ENCODE results near the gene POLR3GL. TPM values are rescaled to one million over a fixed set of nuclear protein-coding genes. Genes with fewer than 3 reads are reported as not detected.
A peak's percentile ranks its signal among the peaks of the same experiment; 100 is the strongest.

POLR3GL gene
- total and polyA plus RNA-seq, 12 donors, result 30.9 to 64.5 (median 39.5) TPM

- H3K9me3 ChIP-seq, result no peaks in the 10 kb centered on the region
- peak overlapping the region in 6 of 10 donors; percentile 95 to 100 (median 98) for H3K27ac ChIP-seq
- peaks cover 12 to 88% (median 80%) of the 10 kb centered on the region in 9 donors for H3K4me1 ChIP-seq
- H3K4me3 ChIP-seq, result peak overlapping the region in 1 of 10 donors; percentile 77
- no peak for TF ChIP-seq CTCF (IDR thresholded peaks at IDR 0.05)
- DNase-seq, result no peak
- H3K36me3 ChIP-seq, result peaks cover 0 to 8% (median 0%) of the 10 kb centered on the region in 9 donors
- intact Hi-C loops (cut with DNase I), result loop anchor here in 5 of 10 donors (5.0 kb wide), 1 partner anchor 41 kb away; the partner anchor contains the start of gene PEX11B (in 5 of the 5)
- no peak for ATAC-seq
- peaks cover 0 to 9% (median 0%) of the 10 kb centered on the region in 7 donors for H3K27me3 ChIP-seq
Observed at GRCh38 chr1:145958734-145959133, 5.8 kb upstream of the POLR3GL start.

DNA sequence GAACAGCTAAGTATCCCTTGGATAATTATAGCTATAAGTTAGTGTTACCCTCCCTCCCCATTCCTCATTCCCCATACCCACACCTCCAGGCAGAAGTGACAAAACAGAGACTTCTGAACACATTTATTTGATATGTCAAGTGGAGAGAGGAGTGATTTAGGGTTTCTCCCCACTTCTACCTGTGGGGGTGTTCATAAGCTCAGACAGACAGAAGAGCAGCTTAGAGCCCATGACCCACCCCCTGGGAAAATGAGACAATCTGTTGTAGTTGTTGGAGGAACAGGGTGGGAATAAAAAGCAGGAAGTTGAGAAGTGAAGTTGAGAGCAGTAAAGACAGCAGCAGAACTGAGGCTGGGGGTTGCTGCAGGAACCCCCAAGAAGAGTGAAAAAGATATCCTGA, 5.2 kb upstream of the POLR3GL start:
- H3K4me1 ChIP-seq, result peaks cover 14 to 86% (median 78%) of the 10 kb centered on the region in 9 donors
- intact Hi-C loops (cut with DNase I), result loop anchor here in 5 of 10 donors (5.0 kb wide), 1 partner anchor 42 kb away; the partner anchor contains the start of gene PEX11B (in 5 of the 5)
- no peak for DNase-seq
- TF ChIP-seq CTCF (IDR thresholded peaks at IDR 0.05), result no peak
- H3K27me3 ChIP-seq, result peaks cover 0 to 9% (median 0%) of the 10 kb centered on the region in 7 donors
- no peak for ATAC-seq
- H3K4me3 ChIP-seq, result no peak overlapping the region
- no peaks in the 10 kb centered on the region for H3K9me3 ChIP-seq
- peak overlapping the region in 7 of 10 donors; percentile 10 to 96 (median 92) for H3K27ac ChIP-seq
- peaks cover 0 to 4% (median 0%) of the 10 kb centered on the region in 9 donors for H3K36me3 ChIP-seq

DNA sequence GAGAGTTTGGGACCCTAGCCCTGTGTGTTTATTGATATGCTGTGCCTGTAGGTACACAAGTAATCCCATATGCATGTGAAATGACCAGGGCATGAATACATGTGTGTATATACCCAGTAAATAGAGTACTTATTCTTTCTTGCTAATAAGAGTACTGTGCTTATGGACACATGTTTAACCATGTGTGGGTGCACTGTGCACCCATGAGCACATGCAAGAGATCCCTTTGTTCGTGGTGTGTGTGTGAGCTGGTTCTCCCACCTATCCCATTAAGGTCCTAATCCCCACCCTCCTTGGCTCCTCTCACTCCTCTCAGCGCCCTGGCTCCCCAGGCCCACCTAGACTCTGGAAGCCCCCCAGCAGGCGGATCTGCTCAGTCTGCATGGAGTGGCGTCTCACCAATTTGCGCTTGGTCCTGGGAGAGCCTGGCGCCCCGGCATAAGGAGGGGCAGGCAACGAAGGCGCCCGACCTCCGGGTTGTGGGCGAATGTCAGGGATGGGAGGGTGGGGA, 4.5 kb upstream of the POLR3GL start:
- Histone ChIP-seq H3K27ac (peak overlapping the region; percentile 83 to 96 (median 91)), H3K4me3 (peak overlapping the region; percentile 56 to 73 (median 70)), H3K9me3 (no peaks in the 10 kb centered on the region), H3K4me1 (peaks cover 14 to 82% (median 73%) of the 10 kb centered on the region in 9 donors), H3K36me3 (peaks cover 0 to 2% (median 0%) of the 10 kb centered on the region in 9 donors), H3K27me3 (peaks cover 0 to 9% (median 0%) of the 10 kb centered on the region in 7 donors)
- no peak for ATAC-seq
- intact Hi-C loops (cut with DNase I), result loop anchor here in 7 of 10 donors (5.0 kb wide), 2 partner anchors 33 to 43 kb away; partner anchors contain the start of genes PEX11B (in 5 of the 7) and RBM8A (in 3 of the 7)
- DNase-seq, result no peak
- 6% methylated on average over 12 of the region's 12 CpGs for WGBS, 2 donors
- TF ChIP-seq CTCF (IDR thresholded peaks at IDR 0.05), result no peak

DNA sequence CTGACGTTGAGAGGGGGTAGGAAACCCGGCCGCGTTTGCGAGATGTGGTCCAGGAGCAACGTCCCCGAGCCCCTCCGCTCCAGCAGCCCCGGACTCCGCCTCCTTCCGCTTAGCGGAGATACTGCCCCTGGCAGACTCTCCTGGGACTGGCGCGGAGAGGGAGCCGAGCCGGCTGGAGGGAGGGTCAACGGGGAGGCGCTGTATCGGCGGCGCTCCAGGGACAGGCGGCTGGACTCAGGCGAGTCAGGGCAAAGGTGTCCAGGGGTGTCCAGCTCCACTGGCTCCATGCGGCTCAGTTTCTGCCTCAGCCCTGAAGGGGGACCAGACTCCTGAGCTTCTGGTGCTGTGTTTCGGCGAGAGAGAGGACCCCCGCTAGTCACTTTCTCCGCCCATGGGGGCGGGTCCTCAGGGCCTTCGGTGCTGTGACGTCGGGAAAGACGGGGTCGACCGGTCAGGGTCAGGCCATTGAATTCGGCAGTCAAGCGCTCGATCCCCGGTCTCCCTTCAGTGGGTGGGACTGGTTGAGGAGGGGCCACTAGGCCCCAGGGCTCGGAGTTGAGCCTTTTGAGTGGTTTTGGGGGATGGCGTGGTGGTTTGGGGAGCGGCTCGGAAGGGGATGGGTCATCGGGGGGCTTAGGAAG, 3.9 kb upstream of the POLR3GL start:
- H3K36me3 ChIP-seq, result no peaks in the 10 kb centered on the region
- DNase-seq (peak; percentile 87 to 88), ATAC-seq (peak; percentile 48 to 63 (median 61))
- H3K9me3 ChIP-seq, result no peaks in the 10 kb centered on the region
- intact Hi-C loops (cut with DNase I), result loop anchor here in 3 of 10 donors (5.0 kb wide), 1 partner anchor 33 kb away; the partner anchor contains the start of gene RBM8A (in 3 of the 3)
- peak overlapping the region; percentile 56 to 73 (median 70) for H3K4me3 ChIP-seq
- H3K27me3 ChIP-seq, result peaks cover 0 to 9% (median 0%) of the 10 kb centered on the region in 7 donors
- 0 to 1% methylated on average over 44 of the region's 44 CpGs for WGBS, 2 donors
- peak in 5 of 9 donors; percentile 25 to 45 (median 34) for TF ChIP-seq CTCF (IDR thresholded peaks at IDR 0.05)
- H3K27ac ChIP-seq, result peak overlapping the region; percentile 83 to 96 (median 91)
- peaks cover 14 to 82% (median 73%) of the 10 kb centered on the region in 9 donors for H3K4me1 ChIP-seq

All from heart right ventricle (tissue), 16 donors.